Sigmoid colon (tissue), 4 donors: ENCODE results near the gene CDC42BPA.

Source experiments
- POLR2AphosphoS5 ChIP-seq, 4 donors: sonication (generic); formaldehyde crosslinking; IDR thresholded peaks; one replicate each; pipeline ENCODE4 v1.6.1; 2017; ENCODE audit warnings: antibody characterized with exemption in 4 of 4
- TF ChIP-seq, protein P1 (sequence below), 4 experiments: fragments of 450-650 bp in 3 of 4; fragments of 200-600 bp in 1 of 4; IDR thresholded peaks; one replicate each; pipeline ENCODE4 v1.5.1; 2016 to 2019; ENCODE audit warnings: antibody characterized with exemption in 4 of 4, mild to moderate bottlenecking in 3 of 4, moderate library complexity in 2 of 4

DNA sequence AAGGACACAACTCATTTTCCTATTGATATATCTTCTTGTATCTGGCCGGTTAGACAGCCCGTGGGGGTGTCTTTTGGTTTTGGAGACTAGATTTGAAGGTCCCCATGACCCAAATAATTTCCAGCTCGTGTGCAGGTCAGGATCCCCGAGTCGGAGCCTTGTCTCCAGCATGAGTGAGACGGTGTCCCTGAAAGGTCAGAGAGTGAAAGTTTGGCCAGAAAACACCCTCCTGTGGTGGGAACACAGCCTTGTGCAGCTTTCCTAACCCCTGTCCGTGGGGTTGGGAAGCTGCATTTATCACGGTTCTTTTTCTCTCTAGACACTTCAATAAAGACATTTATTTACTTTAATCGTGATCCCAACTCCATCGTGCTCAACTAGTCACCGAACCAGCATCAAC, 360.6 kb downstream of the CDC42BPA start:
- TF ChIP-seq, protein P1, sequence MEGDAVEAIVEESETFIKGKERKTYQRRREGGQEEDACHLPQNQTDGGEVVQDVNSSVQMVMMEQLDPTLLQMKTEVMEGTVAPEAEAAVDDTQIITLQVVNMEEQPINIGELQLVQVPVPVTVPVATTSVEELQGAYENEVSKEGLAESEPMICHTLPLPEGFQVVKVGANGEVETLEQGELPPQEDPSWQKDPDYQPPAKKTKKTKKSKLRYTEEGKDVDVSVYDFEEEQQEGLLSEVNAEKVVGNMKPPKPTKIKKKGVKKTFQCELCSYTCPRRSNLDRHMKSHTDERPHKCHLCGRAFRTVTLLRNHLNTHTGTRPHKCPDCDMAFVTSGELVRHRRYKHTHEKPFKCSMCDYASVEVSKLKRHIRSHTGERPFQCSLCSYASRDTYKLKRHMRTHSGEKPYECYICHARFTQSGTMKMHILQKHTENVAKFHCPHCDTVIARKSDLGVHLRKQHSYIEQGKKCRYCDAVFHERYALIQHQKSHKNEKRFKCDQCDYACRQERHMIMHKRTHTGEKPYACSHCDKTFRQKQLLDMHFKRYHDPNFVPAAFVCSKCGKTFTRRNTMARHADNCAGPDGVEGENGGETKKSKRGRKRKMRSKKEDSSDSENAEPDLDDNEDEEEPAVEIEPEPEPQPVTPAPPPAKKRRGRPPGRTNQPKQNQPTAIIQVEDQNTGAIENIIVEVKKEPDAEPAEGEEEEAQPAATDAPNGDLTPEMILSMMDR (IDR thresholded peaks at IDR 0.05): no peak
- no peak for TF ChIP-seq POLR2AphosphoS5 (IDR thresholded peaks at IDR 0.05)
